GM06990 (cell line): Measurements from ENCODE around the gene TENM4.

Experiments
- DNase-seq: peaks from one replicate; pipeline ENCODE4 v3.0.0-alpha.2; 2011; ENCODE audit not compliant: insufficient read length; ENCODE audit errors: extremely low read depth
- H3K27me3 ChIP-seq: replicated peaks from 2 replicates; pipeline ENCODE4 v1.6.0; 2011; ENCODE audit warnings: low read length; ENCODE audit not compliant: control insufficient read depth, insufficient read depth
- H3K36me3 ChIP-seq: 2 replicates; pipeline ENCODE4 v1.5.1; 2011; ENCODE audit warnings: low read length; ENCODE audit not compliant: control insufficient read depth, insufficient read depth
- H3K4me3 ChIP-seq: replicated peaks from 2 replicates; pipeline ENCODE4 v1.5.1; 2011; ENCODE audit warnings: low read depth, mild to moderate bottlenecking, control low read depth, low read length
- TF ChIP-seq, protein P1 (sequence below): IDR thresholded peaks from 2 replicates; pipeline ENCODE4 v1.5.1; 2011; ENCODE audit warnings: low read length, control low read depth, mild to moderate bottlenecking, inconsistent platforms; ENCODE audit not compliant: insufficient read depth, poor library complexity, severe bottlenecking

The TENM4 gene

GRCh38 chr11:79329561-79329960 lies 111.3 kb downstream of the TENM4 start:
- no peaks in the 10 kb centered on the region for H3K36me3 ChIP-seq
- TF ChIP-seq, protein P1, sequence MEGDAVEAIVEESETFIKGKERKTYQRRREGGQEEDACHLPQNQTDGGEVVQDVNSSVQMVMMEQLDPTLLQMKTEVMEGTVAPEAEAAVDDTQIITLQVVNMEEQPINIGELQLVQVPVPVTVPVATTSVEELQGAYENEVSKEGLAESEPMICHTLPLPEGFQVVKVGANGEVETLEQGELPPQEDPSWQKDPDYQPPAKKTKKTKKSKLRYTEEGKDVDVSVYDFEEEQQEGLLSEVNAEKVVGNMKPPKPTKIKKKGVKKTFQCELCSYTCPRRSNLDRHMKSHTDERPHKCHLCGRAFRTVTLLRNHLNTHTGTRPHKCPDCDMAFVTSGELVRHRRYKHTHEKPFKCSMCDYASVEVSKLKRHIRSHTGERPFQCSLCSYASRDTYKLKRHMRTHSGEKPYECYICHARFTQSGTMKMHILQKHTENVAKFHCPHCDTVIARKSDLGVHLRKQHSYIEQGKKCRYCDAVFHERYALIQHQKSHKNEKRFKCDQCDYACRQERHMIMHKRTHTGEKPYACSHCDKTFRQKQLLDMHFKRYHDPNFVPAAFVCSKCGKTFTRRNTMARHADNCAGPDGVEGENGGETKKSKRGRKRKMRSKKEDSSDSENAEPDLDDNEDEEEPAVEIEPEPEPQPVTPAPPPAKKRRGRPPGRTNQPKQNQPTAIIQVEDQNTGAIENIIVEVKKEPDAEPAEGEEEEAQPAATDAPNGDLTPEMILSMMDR, result no peak
- H3K27me3 ChIP-seq, result no peaks in the 10 kb centered on the region
- H3K4me3 ChIP-seq, result no peak overlapping the region
- DNase-seq, result no peak

DNA sequence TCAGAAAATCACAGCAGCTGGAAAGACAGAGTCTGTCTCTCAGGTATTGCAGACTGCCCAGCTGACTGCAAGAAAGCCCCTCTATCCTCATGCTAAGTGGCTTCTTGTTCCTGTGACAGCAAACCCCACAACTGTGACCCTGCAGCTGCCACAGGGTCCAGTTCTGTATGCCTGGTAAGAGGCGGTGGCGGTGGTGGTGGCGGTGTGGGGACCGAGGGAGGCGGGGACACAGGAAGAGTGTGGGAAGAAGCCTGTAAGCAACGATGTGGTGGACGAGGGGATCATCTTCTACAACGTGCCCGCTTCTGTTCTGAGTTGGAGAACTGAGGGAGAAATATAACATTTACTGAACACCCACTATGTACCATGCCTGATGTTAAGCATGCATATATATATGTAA lies 112.4 kb downstream of the TENM4 start:
- Histone ChIP-seq H3K36me3 (no peaks in the 10 kb centered on the region), H3K27me3 (no peaks in the 10 kb centered on the region), H3K4me3 (no peak overlapping the region)
- TF ChIP-seq, protein P1, result no peak
- no peak for DNase-seq

DNA sequence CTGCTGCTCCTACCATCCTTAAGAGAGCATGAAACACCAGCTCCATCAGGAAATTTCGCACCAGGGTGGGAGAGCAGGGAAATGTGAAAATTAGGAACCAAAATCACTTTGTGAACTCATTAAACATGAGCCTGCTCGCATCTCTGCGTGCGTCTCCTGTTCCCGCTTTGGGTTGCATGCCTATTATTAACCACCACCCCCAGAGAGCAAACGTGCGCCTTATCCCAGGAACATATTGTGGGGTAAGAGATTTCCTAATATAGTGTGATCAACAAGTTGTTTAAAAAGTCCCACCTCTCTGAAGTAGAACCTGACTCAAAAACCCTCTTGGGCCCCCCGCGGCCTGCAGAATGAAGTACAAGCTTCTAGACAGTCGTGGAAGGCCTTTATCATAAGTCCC lies 115.0 kb downstream of the TENM4 start:
- Histone ChIP-seq H3K36me3 (no peaks in the 10 kb centered on the region), H3K4me3 (no peak overlapping the region), H3K27me3 (no peaks in the 10 kb centered on the region; the same call in 1 of the 2 replicates)
- TF ChIP-seq, protein P1, result no peak
- no peak for DNase-seq

DNA sequence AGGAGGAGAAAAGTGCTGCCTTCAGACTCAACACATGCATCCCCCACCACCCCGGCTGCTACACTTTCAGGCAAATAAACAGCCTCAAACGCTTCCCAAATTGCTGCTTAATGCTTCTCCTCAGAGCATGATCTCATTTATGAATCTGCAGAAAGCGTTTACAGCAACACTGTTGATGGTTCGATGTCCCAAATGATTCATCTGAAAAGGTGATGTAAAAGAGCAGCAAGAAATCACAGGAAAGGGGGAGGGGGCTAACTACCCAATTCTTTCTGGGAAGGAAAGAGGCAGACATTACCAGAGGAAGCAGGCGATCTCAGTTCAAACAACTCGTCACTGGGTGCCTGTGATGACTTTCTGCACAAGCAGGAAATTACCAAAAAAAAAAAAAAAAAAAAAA lies 119.6 kb downstream of the TENM4 start:
- H3K27me3 ChIP-seq, result no peaks in the 10 kb centered on the region; the same call in 1 of the 2 replicates
- TF ChIP-seq, protein P1, result no peak
- no peak overlapping the region for H3K4me3 ChIP-seq
- H3K36me3 ChIP-seq, result no peaks in the 10 kb centered on the region
- DNase-seq, result no peak

GRCh38 chr11:79314906-79315689 lies 125.7 kb downstream of the TENM4 start:
- no peaks in the 10 kb centered on the region for H3K27me3 ChIP-seq
- TF ChIP-seq, protein P1, result no peak
- no peak overlapping the region for H3K4me3 ChIP-seq
- no peaks in the 10 kb centered on the region for H3K36me3 ChIP-seq
- DNase-seq, result no peak
